Astrocyte of the spinal cord (primary cell): ENCODE measurements around the gene VPS8.

Experiments used
- DNase-seq: peaks from one replicate; pipeline ENCODE4 v3.0.0; 2011; ENCODE audit warnings: low read depth, low spot score
- H3K4me3 ChIP-seq: 2 replicates; pipeline ENCODE4 v1.5.1; 2011; ENCODE audit warnings: low read depth, mild to moderate bottlenecking, low read length, moderate library complexity
- in situ Hi-C: cut with HindIII; loops from 2 replicates; pipeline ENCODE4 v1.10.0; 2017; ENCODE audit warnings: low sequenced_read_pairs
- TF ChIP-seq, protein P1 (sequence below): IDR thresholded peaks from 2 replicates; pipeline ENCODE4 v1.5.1; 2012; ENCODE audit warnings: low read depth, mild to moderate bottlenecking, low read length, inconsistent platforms

VPS8 gene

DNA sequence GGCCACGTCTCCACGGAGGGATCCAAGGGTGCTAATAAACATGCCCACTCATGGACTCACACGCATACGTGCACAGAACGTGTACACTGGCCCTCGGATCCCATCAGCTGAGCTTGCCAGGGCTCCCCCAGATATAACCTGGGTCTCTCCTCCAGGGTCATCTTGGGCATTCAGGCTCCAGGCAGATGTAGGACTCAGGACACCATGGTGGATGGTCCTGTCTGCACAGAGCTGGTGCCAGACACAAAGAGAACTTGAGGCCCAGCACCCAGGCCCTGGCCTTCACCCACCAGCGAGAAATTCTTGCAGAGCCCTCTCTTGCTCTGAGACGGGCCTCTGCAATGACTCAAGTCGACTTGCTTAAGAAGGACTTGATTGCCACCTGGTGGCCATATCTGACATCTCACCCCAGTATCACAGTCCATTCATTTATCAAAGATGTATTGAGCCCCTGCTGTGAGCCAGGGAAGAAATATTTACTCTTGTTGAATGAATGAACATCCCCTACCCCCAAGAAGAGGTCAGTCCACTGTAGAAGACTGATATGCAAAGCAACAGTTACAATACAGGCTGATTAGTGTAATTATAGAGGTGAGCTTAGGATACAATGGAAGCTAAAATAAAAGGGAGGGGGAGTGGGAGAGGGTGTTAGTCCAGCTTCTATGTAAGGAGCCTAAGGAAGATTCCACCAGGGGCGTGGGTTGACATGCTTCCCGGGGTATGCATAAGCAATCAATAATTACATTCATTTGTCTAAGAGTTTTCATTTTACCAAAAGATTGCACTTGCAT lies 34.2 kb upstream of the VPS8 start:
- TF ChIP-seq, protein P1, sequence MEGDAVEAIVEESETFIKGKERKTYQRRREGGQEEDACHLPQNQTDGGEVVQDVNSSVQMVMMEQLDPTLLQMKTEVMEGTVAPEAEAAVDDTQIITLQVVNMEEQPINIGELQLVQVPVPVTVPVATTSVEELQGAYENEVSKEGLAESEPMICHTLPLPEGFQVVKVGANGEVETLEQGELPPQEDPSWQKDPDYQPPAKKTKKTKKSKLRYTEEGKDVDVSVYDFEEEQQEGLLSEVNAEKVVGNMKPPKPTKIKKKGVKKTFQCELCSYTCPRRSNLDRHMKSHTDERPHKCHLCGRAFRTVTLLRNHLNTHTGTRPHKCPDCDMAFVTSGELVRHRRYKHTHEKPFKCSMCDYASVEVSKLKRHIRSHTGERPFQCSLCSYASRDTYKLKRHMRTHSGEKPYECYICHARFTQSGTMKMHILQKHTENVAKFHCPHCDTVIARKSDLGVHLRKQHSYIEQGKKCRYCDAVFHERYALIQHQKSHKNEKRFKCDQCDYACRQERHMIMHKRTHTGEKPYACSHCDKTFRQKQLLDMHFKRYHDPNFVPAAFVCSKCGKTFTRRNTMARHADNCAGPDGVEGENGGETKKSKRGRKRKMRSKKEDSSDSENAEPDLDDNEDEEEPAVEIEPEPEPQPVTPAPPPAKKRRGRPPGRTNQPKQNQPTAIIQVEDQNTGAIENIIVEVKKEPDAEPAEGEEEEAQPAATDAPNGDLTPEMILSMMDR = peak; percentile 65
- in situ Hi-C loops = no loop called here
- no peak overlapping the region for H3K4me3 ChIP-seq
- DNase-seq = peak; percentile 94

DNA sequence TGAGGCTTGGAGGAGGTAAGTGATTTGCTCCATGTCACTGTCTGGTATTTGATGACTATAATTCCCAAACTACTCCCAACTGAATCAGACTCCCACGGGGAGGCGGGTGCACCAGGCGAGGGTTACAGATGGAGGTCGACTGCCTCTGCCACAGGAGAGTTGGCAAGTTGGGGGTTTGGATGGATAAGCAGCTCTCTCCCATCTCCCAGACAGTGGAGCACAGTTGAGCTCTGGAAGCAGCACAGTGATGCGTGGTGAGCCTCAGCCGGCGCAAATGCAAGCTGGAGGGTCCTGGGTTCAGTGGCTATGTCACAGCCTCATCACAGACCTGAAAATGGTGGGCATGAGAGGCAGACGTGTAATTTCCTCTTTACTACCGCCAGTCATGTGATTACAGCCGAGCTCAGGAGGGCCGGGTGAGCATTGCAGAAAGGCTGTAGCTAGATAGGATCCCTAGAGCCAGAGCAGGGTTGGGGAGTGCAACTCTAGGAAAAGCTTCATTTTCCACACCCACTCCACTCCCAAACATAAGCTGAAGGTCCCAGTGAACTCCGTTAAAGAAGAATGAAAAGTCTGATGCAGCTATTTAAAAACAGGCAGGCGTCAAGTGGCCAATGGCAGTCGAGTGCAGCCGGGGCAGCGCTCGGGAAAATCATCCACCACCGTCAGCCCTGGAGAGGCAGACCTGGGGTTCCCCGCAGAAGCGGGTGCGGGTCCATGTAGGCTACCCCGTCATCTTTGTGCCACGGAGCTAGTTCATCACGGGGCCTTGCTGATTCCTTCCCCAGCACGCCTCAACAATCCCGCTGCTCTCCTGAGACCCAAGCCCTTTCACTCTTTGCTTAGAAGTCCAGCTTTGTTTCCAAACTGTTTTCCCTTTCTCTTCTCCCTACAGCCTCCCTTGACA lies 33.3 kb upstream of the VPS8 start:
- in situ Hi-C loops = no loop called here
- TF ChIP-seq, protein P1 = no peak
- DNase-seq = no peak
- H3K4me3 ChIP-seq = no peak overlapping the region

DNA sequence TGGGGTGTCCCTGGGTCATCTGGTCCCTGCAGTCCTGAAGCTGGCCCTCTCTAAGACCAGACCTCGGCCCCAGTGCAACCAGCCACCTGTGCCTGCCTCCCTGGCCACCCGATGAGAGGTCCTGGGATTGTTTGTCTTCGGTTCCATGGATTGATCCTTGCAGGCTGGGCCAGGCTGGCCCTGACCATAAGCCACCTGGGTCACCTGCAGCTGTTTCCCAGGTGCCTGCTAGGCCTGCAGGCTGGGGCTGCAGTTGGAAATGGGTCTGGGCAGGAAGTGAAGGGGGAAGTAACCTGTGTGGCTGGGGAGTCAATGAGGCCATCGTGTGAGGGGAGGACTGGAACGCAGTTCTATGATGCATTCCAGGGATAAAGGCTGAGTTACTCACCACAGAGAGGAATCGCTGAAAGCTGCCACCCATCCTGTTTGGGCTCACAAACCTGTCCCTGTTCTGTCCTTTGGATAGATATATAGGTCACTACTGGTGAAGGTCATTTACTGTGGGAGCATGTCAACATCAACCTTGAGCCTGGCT lies 30.9 kb upstream of the VPS8 start:
- DNase-seq = no peak
- TF ChIP-seq, protein P1 = no peak
- in situ Hi-C loops = no loop called here
- no peak overlapping the region for H3K4me3 ChIP-seq

DNA sequence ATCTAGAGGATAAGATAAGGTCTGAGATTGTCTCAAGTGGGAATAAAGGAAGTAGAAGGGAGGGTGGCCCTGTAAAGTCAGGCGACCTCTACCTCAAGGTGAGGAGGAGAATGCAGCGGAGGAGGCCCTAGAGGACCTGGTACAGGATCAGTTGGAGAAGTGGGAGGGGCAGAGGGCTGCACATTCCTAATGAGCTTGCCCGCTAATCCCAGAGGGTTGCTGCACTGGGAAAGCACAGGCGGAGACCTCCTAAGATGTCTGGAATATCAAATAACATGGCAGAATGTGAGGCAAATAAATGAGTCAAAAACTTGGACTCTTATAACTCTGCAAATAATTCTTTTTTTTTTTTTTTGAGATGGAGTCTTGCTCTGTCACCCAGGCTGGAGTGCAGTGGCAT lies 30.2 kb upstream of the VPS8 start:
- TF ChIP-seq, protein P1 = no peak
- in situ Hi-C loops = no loop called here
- no peak for DNase-seq
- H3K4me3 ChIP-seq = no peak overlapping the region

DNA sequence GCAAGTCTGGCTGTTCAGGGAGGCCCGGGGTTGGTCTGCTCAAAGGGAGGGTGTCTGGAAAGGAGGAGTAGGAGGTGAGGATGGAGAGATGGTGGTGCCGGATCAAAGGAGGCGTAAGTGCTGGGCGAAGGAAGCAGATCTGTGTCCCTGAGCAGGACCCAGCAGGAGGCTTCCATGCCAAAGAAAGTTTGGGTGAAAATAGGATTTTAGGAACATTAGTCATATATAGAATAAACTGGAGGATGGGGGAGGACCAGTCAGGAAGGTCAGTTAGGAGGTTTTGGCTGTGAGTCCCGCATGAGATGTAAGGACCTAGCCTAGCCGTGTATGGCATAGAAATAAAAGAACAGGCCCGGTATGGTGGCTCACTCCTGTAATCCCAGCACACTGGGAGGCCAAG lies 28.6 kb upstream of the VPS8 start:
- DNase-seq = no peak
- TF ChIP-seq, protein P1 = no peak
- no peak overlapping the region for H3K4me3 ChIP-seq
- in situ Hi-C loops = no loop called here

DNA sequence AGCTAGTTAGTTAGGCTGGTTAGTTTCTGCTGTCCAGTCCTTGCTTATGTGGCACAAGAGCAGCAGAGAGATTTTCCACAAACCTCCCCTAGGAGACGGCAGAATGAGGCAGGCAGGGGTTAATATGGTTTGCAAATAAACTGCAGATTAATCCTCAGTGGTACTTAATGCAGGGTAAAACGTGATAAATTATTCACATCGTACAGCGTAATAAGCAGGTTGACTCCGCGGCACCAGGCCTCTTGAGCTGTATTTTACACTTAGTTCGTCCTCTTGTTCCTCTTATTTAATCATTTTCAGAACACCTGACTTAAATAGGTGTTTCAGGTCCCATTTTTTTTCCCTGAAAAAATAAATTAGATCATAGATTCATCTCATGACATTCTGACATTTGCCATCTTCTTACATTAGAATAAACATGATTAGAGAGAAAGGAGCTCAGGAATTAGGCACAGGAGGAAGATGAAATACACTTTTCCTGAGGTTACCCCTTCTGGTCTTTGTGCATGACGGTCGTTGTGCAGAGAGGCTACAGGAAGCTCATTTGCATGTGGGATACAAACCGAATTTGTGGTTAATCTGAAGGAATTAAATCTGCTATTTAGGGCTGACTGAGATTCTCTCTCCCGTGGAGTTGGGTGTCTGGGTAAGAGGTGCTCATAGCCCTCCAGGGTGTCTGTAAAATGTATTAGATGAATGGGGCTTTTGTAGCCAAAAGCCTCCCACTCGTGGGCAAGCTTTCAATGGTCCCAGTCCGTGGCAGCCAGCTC lies 27.1 kb upstream of the VPS8 start:
- in situ Hi-C loops = no loop called here
- no peak for DNase-seq
- no peak overlapping the region for H3K4me3 ChIP-seq
- TF ChIP-seq, protein P1 = no peak
